Activated CD8-positive, alpha-beta memory T cell treated with anti-CD3 and anti-CD28 coated beads for 36 hours (primary cell): ENCODE measurements around the gene LMAN1. TPM values are rescaled to one million over a fixed set of nuclear protein-coding genes. Genes with fewer than 3 reads are reported as not detected.

ENCODE experiments used
- total RNA-seq, 2 experiments: library from RNA; stranded (reverse); gene quantifications; one replicate each; pipeline ENCODE4 v1.2.3, GENCODE V29; 2021

The LMAN1 gene
- total RNA-seq, 2 experiments from 2014 or later = 114 TPM

Other genes with a start within 250 kb of the LMAN1 start
- gene SEC11C, start 219.4 kb downstream of the LMAN1 start, total RNA-seq = 100 to 1,000 TPM; 121 to 131 TPM
- gene GRP, start 139.1 kb downstream of the LMAN1 start, total RNA-seq = not detected
- not detected for gene RAX, start 85.8 kb downstream of the LMAN1 start, total RNA-seq
- not detected for gene CPLX4, start 40.6 kb downstream of the LMAN1 start, total RNA-seq